IMR-90 (cell line): ENCODE data around the gene CCL20. TPM values are rescaled to one million over a fixed set of nuclear protein-coding genes. Genes with fewer than 3 reads are reported as not detected.

ENCODE experiments used
- ATAC-seq: fragments of 200-7000 bp; cut with Tn5 transposase; 2 replicates; pipeline ENCODE4 v1.9.1; 2020; ENCODE audit warnings: low read depth, mild to moderate bottlenecking, moderate library complexity
- BruUV-seq: library from RNA; stranded (reverse); fragments of 400-500 nt; replicated peaks from 2 replicates; lab custom pipeline; 2021; lab: Mats Ljungman, UMichigan
- CTCF ChIA-PET: fragments of 300-600 bp; formaldehyde crosslinking; extraction: SDS; loops from one replicate; lab custom pipeline; 2021; ENCODE audit warnings: antibody characterized with exemption; lab: Yijun Ruan, JAX
- POLR2A ChIA-PET: fragments of 300-600 bp; sonication (Branson Sonifier 250); formaldehyde crosslinking; loops from one replicate; lab custom pipeline; 2022; ENCODE audit warnings: antibody characterized with exemption; ENCODE audit not compliant: unreplicated experiment; lab: Charles Lee
- DNase-seq: peaks from one replicate; pipeline ENCODE4 v3.0.0; 2013
- H2AFZ ChIP-seq: replicated peaks from 2 replicates; pipeline ENCODE3; 2013; ENCODE audit warnings: low read length, mild to moderate bottlenecking; ENCODE audit not compliant: poor library complexity
- H2AK5ac ChIP-seq: 2 replicates; pipeline ENCODE4 v1.6.1; 2013; ENCODE audit warnings: low read depth, low read length, inconsistent platforms
- H2AK9ac ChIP-seq: replicated peaks from 2 replicates; pipeline ENCODE3; 2013; ENCODE audit warnings: mild to moderate bottlenecking, low read depth, low read length, moderate library complexity; ENCODE audit not compliant: poor library complexity
- H2BK120ac ChIP-seq: 2 replicates; pipeline ENCODE4 v1.6.1; 2013; ENCODE audit warnings: low read depth, low read length, inconsistent platforms
- H2BK15ac ChIP-seq: 3 replicates; pipeline ENCODE4 v1.6.1; 2013; ENCODE audit warnings: low read depth, low read length, inconsistent platforms
- H2BK20ac ChIP-seq: 2 replicates; pipeline ENCODE4 v1.6.1; 2013; ENCODE audit warnings: low read depth, mild to moderate bottlenecking, inconsistent platforms, low read length, moderate library complexity
- H2BK5ac ChIP-seq: 2 replicates; pipeline ENCODE4 v1.6.1; 2013; ENCODE audit warnings: mild to moderate bottlenecking, low read depth, low read length, inconsistent platforms; ENCODE audit not compliant: poor library complexity, severe bottlenecking
- H3K14ac ChIP-seq: replicated peaks from 2 replicates; pipeline ENCODE4 v1.6.1; 2013; ENCODE audit warnings: low read depth, low read length, inconsistent platforms
- H3K18ac ChIP-seq: 2 replicates; pipeline ENCODE4 v1.6.1; 2013; ENCODE audit warnings: low read depth, low read length, control low read depth
- H3K23ac ChIP-seq: 2 replicates; pipeline ENCODE4 v1.6.1; 2013; ENCODE audit warnings: low read depth, low read length, inconsistent platforms
- H3K27ac ChIP-seq: 2 replicates; pipeline ENCODE4 v1.5.1; 2013; ENCODE audit warnings: mild to moderate bottlenecking, control low read depth, low read length; ENCODE audit not compliant: insufficient read depth
- H3K27me3 ChIP-seq: 2 replicates; pipeline ENCODE4 v1.6.1; 2013; ENCODE audit warnings: low read length; ENCODE audit not compliant: control insufficient read depth, insufficient read depth
- H3K36me3 ChIP-seq: 2 replicates; pipeline ENCODE4 v1.6.1; 2013; ENCODE audit warnings: low read length, mixed read lengths; ENCODE audit not compliant: control insufficient read depth, insufficient read depth
- H3K4ac ChIP-seq: 2 replicates; pipeline ENCODE4 v1.6.1; 2013; ENCODE audit warnings: low read depth, low read length, inconsistent platforms
- H3K4me1 ChIP-seq: 2 replicates; pipeline ENCODE4 v1.6.1; 2013; ENCODE audit warnings: low read length, mixed read lengths; ENCODE audit not compliant: control insufficient read depth, insufficient read depth
- H3K4me2 ChIP-seq: 2 replicates; pipeline ENCODE4 v1.6.1; 2013; ENCODE audit warnings: low read depth, mild to moderate bottlenecking, control low read depth, low read length, moderate library complexity
- H3K4me3 ChIP-seq: 2 replicates; pipeline ENCODE4 v1.5.1; 2013; ENCODE audit warnings: low read depth, mild to moderate bottlenecking, control low read depth, low read length, moderate library complexity; ENCODE audit not compliant: insufficient read depth
- H3K56ac ChIP-seq: 2 replicates; pipeline ENCODE4 v1.6.1; 2013; ENCODE audit warnings: low read length, inconsistent platforms; ENCODE audit not compliant: insufficient read depth; ENCODE audit errors: extremely low read depth
- H3K79me1 ChIP-seq, 2 experiments: 2 replicates each; pipeline ENCODE4 v1.6.1; 2013; ENCODE audit warnings: low read length in 2 of 2, inconsistent platforms in 1 of 2, low read depth in 1 of 2
- H3K9ac ChIP-seq: 2 replicates; pipeline ENCODE4 v1.6.1; 2013; ENCODE audit warnings: low read depth, low read length, control low read depth
- H3K9me1 ChIP-seq: 2 replicates; pipeline ENCODE4 v1.6.1; 2013; ENCODE audit warnings: low read length, inconsistent platforms; ENCODE audit not compliant: insufficient read depth
- H3K9me3 ChIP-seq: 2 replicates; pipeline ENCODE4 v1.6.1; 2013; ENCODE audit warnings: low read length; ENCODE audit not compliant: control insufficient read depth, insufficient read depth
- H4K20me1 ChIP-seq: 2 replicates; pipeline ENCODE4 v1.6.1; 2013; ENCODE audit warnings: low read length, inconsistent platforms; ENCODE audit not compliant: insufficient read depth
- H4K5ac ChIP-seq: 2 replicates; pipeline ENCODE4 v1.6.1; 2013; ENCODE audit warnings: mild to moderate bottlenecking, low read depth, low read length, control low read depth
- H4K8ac ChIP-seq, 2 experiments: 2 replicates each; pipeline ENCODE4 v1.6.1; 2013; ENCODE audit warnings: low read depth in 2 of 2, low read length in 2 of 2, control low read depth in 1 of 2, inconsistent platforms in 1 of 2
- H4K91ac ChIP-seq: 2 replicates; pipeline ENCODE4 v1.6.1; 2013; ENCODE audit warnings: low read depth, low read length, inconsistent platforms; ENCODE audit not compliant: insufficient read depth
- BHLHE40 ChIP-seq: fragments of 150-350 bp; IDR thresholded peaks from 2 replicates; pipeline ENCODE4 v1.6.1; 2016; ENCODE audit warnings: mild to moderate bottlenecking, low read depth, low read length
- CEBPB ChIP-seq: IDR thresholded peaks from 2 replicates; pipeline ENCODE4 v1.6.1; 2012; ENCODE audit warnings: low read depth, low read length, improper control_type of control experiment
- CHD1 ChIP-seq: IDR thresholded peaks from 2 replicates; pipeline ENCODE4 v1.6.1; 2012; ENCODE audit warnings: low read depth, low read length, improper control_type of control experiment
- FOS ChIP-seq: fragments of 150-350 bp; IDR thresholded peaks from 2 replicates; pipeline ENCODE4 v1.6.1; 2016; ENCODE audit warnings: low read depth, low read length
- MAFK ChIP-seq: IDR thresholded peaks from 2 replicates; pipeline ENCODE4 v1.6.1; 2012; ENCODE audit warnings: low read depth, low read length, improper control_type of control experiment
- MAZ ChIP-seq: IDR thresholded peaks from 2 replicates; pipeline ENCODE4 v1.6.1; 2012; ENCODE audit warnings: low read depth, mild to moderate bottlenecking, low read length, improper control_type of control experiment, moderate library complexity, borderline replicate concordance
- MXI1 ChIP-seq: IDR thresholded peaks from 2 replicates; pipeline ENCODE4 v1.6.1; 2012; ENCODE audit warnings: low read depth, mild to moderate bottlenecking, low read length, moderate library complexity, borderline replicate concordance
- NFE2L2 ChIP-seq: fragments of 150-350 bp; IDR thresholded peaks from 2 replicates; pipeline ENCODE4 v1.6.1; 2016; ENCODE audit warnings: low read depth, mild to moderate bottlenecking, low read length
- POLR2A ChIP-seq: IDR thresholded peaks from 2 replicates; pipeline ENCODE4 v1.6.1; 2012; ENCODE audit warnings: mild to moderate bottlenecking, low read depth, low read length
- RAD21 ChIP-seq: IDR thresholded peaks from 2 replicates; pipeline ENCODE4 v1.6.1; 2012; ENCODE audit warnings: low read length, improper control_type of control experiment
- RFX5 ChIP-seq: IDR thresholded peaks from 2 replicates; pipeline ENCODE4 v1.8.0; 2012; ENCODE audit warnings: low read depth, mild to moderate bottlenecking, low read length, moderate library complexity
- SMC3 ChIP-seq: fragments of 150-350 bp; IDR thresholded peaks from 2 replicates; pipeline ENCODE4 v1.6.1; 2016; ENCODE audit warnings: low read depth, mild to moderate bottlenecking, antibody characterized with exemption, low read length, moderate library complexity
- WGBS, 2 experiments: methylation state at CpG; one replicate each; pipeline versions ENCODE4 v1.1.5 to v1.1.7; 2013; ENCODE audit warnings: missing lambda C conversion rate in 2 of 2; ENCODE audit not compliant: insufficient read length in 1 of 2; ENCODE audit errors: extremely low coverage in 2 of 2; 5-methylcytosine and 5-hydroxymethylcytosine counted together
- dilution Hi-C: fragments of 300-500 bp; cut with HindIII; formaldehyde crosslinking; loops from one replicate; pipeline ENCODE4 v1.14.3; 2018; ENCODE audit warnings: low sequenced_read_pairs; ENCODE audit not compliant: unreplicated experiment
- in situ Hi-C: fragments of 300-500 bp; cut with MboI; formaldehyde crosslinking; loops from 3 replicates; pipeline ENCODE4 v1.14.3; 2019; ENCODE audit warnings: low sequenced_read_pairs, inconsistent platforms, mixed read lengths
- intact Hi-C: fragments of 100-400 bp; cut with micrococcal nuclease; formaldehyde crosslinking; loops from 2 replicates; pipeline ENCODE4 v1.10.0; 2022
- polyA plus RNA-seq, 3 experiments: library from polyadenylated mRNA; depleted of rRNA; stranded (reverse); fragments of >200 nt; gene quantifications; 2 replicates each; pipeline ENCODE4 v1.2.3, GENCODE V29; 2012; ENCODE audit warnings: low replicate concordance in 1 of 3
- total RNA-seq: library from RNA; depleted of rRNA; stranded (reverse); fragments of >200 nt; gene quantifications from 2 replicates; pipeline ENCODE4 v1.2.3, GENCODE V29; 2012
- TF ChIP-seq, protein P1 (sequence below): conservative IDR thresholded peaks from 2 replicates; pipeline ENCODE4 v1.5.1; 2012; ENCODE audit warnings: mild to moderate bottlenecking, low read depth, low read length, improper control_type of control experiment
- TF ChIP-seq, protein P2 (sequence below): fragments of 150-350 bp; IDR thresholded peaks from 2 replicates; pipeline ENCODE4 v1.6.1; 2016; ENCODE audit warnings: low read depth, mild to moderate bottlenecking, low read length, moderate library complexity, borderline replicate concordance
- TF ChIP-seq, protein P3 (sequence below): fragments of 150-350 bp; IDR thresholded peaks from 2 replicates; pipeline ENCODE4 v1.6.1; 2017; ENCODE audit warnings: mild to moderate bottlenecking, antibody characterized with exemption, low read length, low read depth

CCL20 gene
- total and polyA plus RNA-seq, 2 of the 4 experiments (the other 2 are of a cell fraction) = not detected

GRCh38 chr2:227774895-227775842 is 38.5 kb upstream of the CCL20 start:
- DNase-seq = no peak
- H3K18ac ChIP-seq = no peak overlapping the region
- no peaks in the 10 kb centered on the region for H3K36me3 ChIP-seq
- 0 out of 2 replicates have a peak, but pooled peaks cover 3% of the 10 kb centered on the region for H3K9me1 ChIP-seq
- H2BK5ac ChIP-seq = no peak overlapping the region
- no peak overlapping the region for H2BK120ac ChIP-seq
- no peaks in the 10 kb centered on the region for H3K79me1 ChIP-seq
- intact Hi-C loops = no loop called here
- no peak overlapping the region for H4K5ac ChIP-seq
- H3K27me3 ChIP-seq = no peaks in the 10 kb centered on the region
- no peak overlapping the region for H3K4me3 ChIP-seq
- no peak overlapping the region for H4K91ac ChIP-seq
- no peak overlapping the region for H2AK9ac ChIP-seq
- H4K20me1 ChIP-seq = no peaks in the 10 kb centered on the region
- no peak overlapping the region for H3K56ac ChIP-seq
- CTCF ChIA-PET = no interaction called here
- POLR2A ChIA-PET = no interaction called here
- WGBS, 2 experiments = 60 to 100% methylated on average over 1 to 2 of the region's 6 CpGs
- TF ChIP-seq CEBPB (no peak), SMC3 (no peak), BHLHE40 (no peak), MAZ (no peak), RAD21 (no peak), MXI1 (no peak), MAFK (no peak), CHD1 (no peak), FOS (no peak), RFX5 (no peak), POLR2A (no peak), NFE2L2 (no peak)
- TF ChIP-seq, protein P1, sequence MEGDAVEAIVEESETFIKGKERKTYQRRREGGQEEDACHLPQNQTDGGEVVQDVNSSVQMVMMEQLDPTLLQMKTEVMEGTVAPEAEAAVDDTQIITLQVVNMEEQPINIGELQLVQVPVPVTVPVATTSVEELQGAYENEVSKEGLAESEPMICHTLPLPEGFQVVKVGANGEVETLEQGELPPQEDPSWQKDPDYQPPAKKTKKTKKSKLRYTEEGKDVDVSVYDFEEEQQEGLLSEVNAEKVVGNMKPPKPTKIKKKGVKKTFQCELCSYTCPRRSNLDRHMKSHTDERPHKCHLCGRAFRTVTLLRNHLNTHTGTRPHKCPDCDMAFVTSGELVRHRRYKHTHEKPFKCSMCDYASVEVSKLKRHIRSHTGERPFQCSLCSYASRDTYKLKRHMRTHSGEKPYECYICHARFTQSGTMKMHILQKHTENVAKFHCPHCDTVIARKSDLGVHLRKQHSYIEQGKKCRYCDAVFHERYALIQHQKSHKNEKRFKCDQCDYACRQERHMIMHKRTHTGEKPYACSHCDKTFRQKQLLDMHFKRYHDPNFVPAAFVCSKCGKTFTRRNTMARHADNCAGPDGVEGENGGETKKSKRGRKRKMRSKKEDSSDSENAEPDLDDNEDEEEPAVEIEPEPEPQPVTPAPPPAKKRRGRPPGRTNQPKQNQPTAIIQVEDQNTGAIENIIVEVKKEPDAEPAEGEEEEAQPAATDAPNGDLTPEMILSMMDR = no peak
- TF ChIP-seq, protein P2, sequence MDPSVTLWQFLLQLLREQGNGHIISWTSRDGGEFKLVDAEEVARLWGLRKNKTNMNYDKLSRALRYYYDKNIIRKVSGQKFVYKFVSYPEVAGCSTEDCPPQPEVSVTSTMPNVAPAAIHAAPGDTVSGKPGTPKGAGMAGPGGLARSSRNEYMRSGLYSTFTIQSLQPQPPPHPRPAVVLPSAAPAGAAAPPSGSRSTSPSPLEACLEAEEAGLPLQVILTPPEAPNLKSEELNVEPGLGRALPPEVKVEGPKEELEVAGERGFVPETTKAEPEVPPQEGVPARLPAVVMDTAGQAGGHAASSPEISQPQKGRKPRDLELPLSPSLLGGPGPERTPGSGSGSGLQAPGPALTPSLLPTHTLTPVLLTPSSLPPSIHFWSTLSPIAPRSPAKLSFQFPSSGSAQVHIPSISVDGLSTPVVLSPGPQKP = no peak
- TF ChIP-seq, protein P3, sequence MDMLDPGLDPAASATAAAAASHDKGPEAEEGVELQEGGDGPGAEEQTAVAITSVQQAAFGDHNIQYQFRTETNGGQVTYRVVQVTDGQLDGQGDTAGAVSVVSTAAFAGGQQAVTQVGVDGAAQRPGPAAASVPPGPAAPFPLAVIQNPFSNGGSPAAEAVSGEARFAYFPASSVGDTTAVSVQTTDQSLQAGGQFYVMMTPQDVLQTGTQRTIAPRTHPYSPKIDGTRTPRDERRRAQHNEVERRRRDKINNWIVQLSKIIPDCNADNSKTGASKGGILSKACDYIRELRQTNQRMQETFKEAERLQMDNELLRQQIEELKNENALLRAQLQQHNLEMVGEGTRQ = no peak
- in situ Hi-C loops = no loop called here
- no peaks in the 10 kb centered on the region for H3K4me1 ChIP-seq
- no peak for ATAC-seq
- no peak overlapping the region for H3K9ac ChIP-seq
- no peak overlapping the region for H3K23ac ChIP-seq
- H2AK5ac ChIP-seq = no peak overlapping the region
- dilution Hi-C loops = no loop called here
- H3K4me2 ChIP-seq = no peak overlapping the region
- no peak overlapping the region for H2BK20ac ChIP-seq
- H2AFZ ChIP-seq = no peak overlapping the region
- no TSS peak for BruUV-seq
- no peak overlapping the region for H4K8ac ChIP-seq
- H2BK15ac ChIP-seq = no peak overlapping the region
- H3K9me3 ChIP-seq = no peaks in the 10 kb centered on the region
- H3K4ac ChIP-seq = no peak overlapping the region
- no peak overlapping the region for H3K14ac ChIP-seq
- H3K27ac ChIP-seq = no peak overlapping the region
